Hepatocyte (in vitro differentiated cells): ENCODE measurements around the gene GJD3. TPM values are rescaled to one million over a fixed set of nuclear protein-coding genes. Genes with fewer than 3 reads are reported as not detected.
A peak's percentile ranks its signal among the peaks of the same experiment; 100 is the strongest.

Experiments
- DNase-seq: peaks from one replicate; pipeline ENCODE4 v3.0.0-alpha.2; 2016; ENCODE audit warnings: low spot score
- H2AFZ ChIP-seq: fragments of 200-600 bp; sonication (generic); 2 replicates; pipeline ENCODE4 v1.6.0; 2016; ENCODE audit warnings: antibody characterized with exemption, mild to moderate bottlenecking
- H3K27ac ChIP-seq: fragments of 200-600 bp; sonication (generic); 2 replicates; pipeline ENCODE4 v1.5.1; 2016; ENCODE audit warnings: mild to moderate bottlenecking
- H3K27me3 ChIP-seq: fragments of 200-600 bp; sonication (generic); 2 replicates; pipeline ENCODE4 v1.6.1; 2016
- H3K36me3 ChIP-seq: fragments of 200-600 bp; sonication (generic); replicated peaks from 2 replicates; pipeline ENCODE4 v1.5.1; 2016; ENCODE audit warnings: low read depth; ENCODE audit not compliant: insufficient read depth
- H3K4me1 ChIP-seq: fragments of 200-600 bp; sonication (generic); 2 replicates; pipeline ENCODE4 v1.5.1; 2016; ENCODE audit warnings: mild to moderate bottlenecking, moderate library complexity; ENCODE audit not compliant: insufficient read depth
- H3K4me2 ChIP-seq: fragments of 200-600 bp; sonication (generic); 2 replicates; pipeline ENCODE4 v1.6.0; 2016
- H3K4me3 ChIP-seq: fragments of 200-600 bp; sonication (generic); 2 replicates; pipeline ENCODE4 v1.5.1; 2016; ENCODE audit warnings: mild to moderate bottlenecking
- H3K79me2 ChIP-seq: fragments of 200-600 bp; sonication (generic); 2 replicates; pipeline ENCODE4 v1.6.0; 2017; ENCODE audit warnings: mild to moderate bottlenecking
- H3K9me2 ChIP-seq: fragments of 200-600 bp; sonication (generic); replicated peaks from 2 replicates; pipeline ENCODE4 v1.6.0; 2017; ENCODE audit warnings: mild to moderate bottlenecking; ENCODE audit not compliant: insufficient read depth
- H3K9me3 ChIP-seq: fragments of 200-600 bp; sonication (generic); 2 replicates; pipeline ENCODE4 v1.5.1; 2016; ENCODE audit warnings: low read depth, mild to moderate bottlenecking
- H4K20me1 ChIP-seq: fragments of 200-600 bp; sonication (generic); 2 replicates; pipeline ENCODE4 v1.6.0; 2016; ENCODE audit warnings: mild to moderate bottlenecking; ENCODE audit not compliant: insufficient read depth, poor library complexity, severe bottlenecking
- CTCF ChIP-seq: fragments of 200-600 bp; sonication (generic); IDR thresholded peaks from 2 replicates; pipeline ENCODE4 v1.5.1; 2016; ENCODE audit warnings: antibody characterized with exemption, mild to moderate bottlenecking; ENCODE audit not compliant: poor library complexity
- EZH2 ChIP-seq: fragments of 200-600 bp; sonication (generic); IDR thresholded peaks from 2 replicates; pipeline ENCODE4 v1.6.1; 2016; ENCODE audit warnings: antibody characterized with exemption, mild to moderate bottlenecking, borderline replicate concordance
- EZH2phosphoT487 ChIP-seq: fragments of 200-600 bp; sonication (generic); IDR thresholded peaks from one replicate; pipeline ENCODE4 v1.6.1; 2018; ENCODE audit warnings: antibody characterized with exemption, mild to moderate bottlenecking, low read depth, moderate library complexity; ENCODE audit not compliant: unreplicated experiment, severe bottlenecking
- WGBS: methylation state at CpG from one replicate; pipeline ENCODE4 v1.1.6; 2016; ENCODE audit warnings: low lambda C conversion rate; ENCODE audit errors: missing lambda C conversion rate; 5-methylcytosine and 5-hydroxymethylcytosine counted together
- polyA plus RNA-seq: library from polyadenylated mRNA; unstranded; fragments of >200 nt; fragmentation: Nextera tagmentation; extraction: Ambion mirVana; gene quantifications from 2 replicates; pipeline ENCODE4 v1.2.1, GENCODE V29; 2016
- total RNA-seq: library from RNA; depleted of rRNA; stranded (reverse); fragments of >200 nt; gene quantifications from 2 replicates; pipeline ENCODE4 v1.2.3, GENCODE V29; 2014

GJD3 gene
- total and polyA plus RNA-seq, 2 experiments from 2014 or later: 0.47 to 3.8 TPM

GRCh38 chr17:40325156-40326013 lies 39.2 kb downstream of the GJD3 start:
- DNase-seq: no peak
- WGBS: 91% methylated on average over 13 of the region's 13 CpGs
- Histone ChIP-seq H3K4me3 (no peak overlapping the region), H3K9me2 (no peaks in the 10 kb centered on the region), H2AFZ (no peak overlapping the region), H4K20me1 (peaks cover 74% of the 10 kb centered on the region), H3K9me3 (no peaks in the 10 kb centered on the region), H3K4me1 (peaks cover 75% of the 10 kb centered on the region), H3K79me2 (peaks cover 100% of the 10 kb centered on the region), H3K27me3 (no peaks in the 10 kb centered on the region), H3K27ac (no peak overlapping the region), H3K4me2 (no peak overlapping the region), H3K36me3 (no peaks in the 10 kb centered on the region)
- no peak for TF ChIP-seq CTCF
- TF ChIP-seq EZH2phosphoT487: no peak
- no peak for TF ChIP-seq EZH2

- peaks cover 82% of the 10 kb centered on the region for H3K4me1 ChIP-seq
- no peak overlapping the region for H3K4me3 ChIP-seq
- peaks cover 100% of the 10 kb centered on the region for H3K79me2 ChIP-seq
- no peaks in the 10 kb centered on the region for H3K36me3 ChIP-seq
- peaks cover 87% of the 10 kb centered on the region for H4K20me1 ChIP-seq
- WGBS: 80% methylated on average over 10 of the region's 10 CpGs
- H3K4me2 ChIP-seq: peak overlapping the region; percentile 87
- H2AFZ ChIP-seq: no peak overlapping the region
- peak overlapping the region; percentile 87 for H3K27ac ChIP-seq
- no peaks in the 10 kb centered on the region for H3K9me2 ChIP-seq
- TF ChIP-seq CTCF (no peak), EZH2 (no peak), EZH2phosphoT487 (no peak)
- H3K27me3 ChIP-seq: no peaks in the 10 kb centered on the region
- no peaks in the 10 kb centered on the region for H3K9me3 ChIP-seq
- DNase-seq: no peak
These were observed 40.9 kb downstream of the GJD3 start for GRCh38 chr17:40323391-40324381.

GRCh38 chr17:40322358-40323315 lies 41.9 kb downstream of the GJD3 start:
- H3K9me2 ChIP-seq: no peaks in the 10 kb centered on the region
- H4K20me1 ChIP-seq: peaks cover 80% of the 10 kb centered on the region
- H3K27ac ChIP-seq: peak overlapping the region; percentile 87
- no peaks in the 10 kb centered on the region for H3K9me3 ChIP-seq
- H3K4me2 ChIP-seq: peak overlapping the region; percentile 87
- H3K27me3 ChIP-seq: no peaks in the 10 kb centered on the region
- 41% methylated on average over 18 of the region's 19 CpGs for WGBS
- TF ChIP-seq EZH2phosphoT487: no peak
- TF ChIP-seq CTCF: no peak
- no peak for TF ChIP-seq EZH2
- peak; percentile 67 for DNase-seq
- H3K4me1 ChIP-seq: peaks cover 74% of the 10 kb centered on the region
- H2AFZ ChIP-seq: no peak overlapping the region
- H3K36me3 ChIP-seq: no peaks in the 10 kb centered on the region
- H3K79me2 ChIP-seq: peaks cover 97% of the 10 kb centered on the region
- H3K4me3 ChIP-seq: no peak overlapping the region
